NCI-H2227 (cell line): ENCODE data around the gene RASGEF1B.
"Not testable (repeated sequence)": the region's sequence is repeated elsewhere in the genome, so short reads cannot be mapped to it uniquely, and the experiment has no call there.

ENCODE experiments used
- DNase-seq: peaks from one replicate; lab custom pipeline; 2025; ENCODE audit not compliant: unreplicated experiment; lab: John Stamatoyannopoulos, UW

RASGEF1B gene

DNA sequence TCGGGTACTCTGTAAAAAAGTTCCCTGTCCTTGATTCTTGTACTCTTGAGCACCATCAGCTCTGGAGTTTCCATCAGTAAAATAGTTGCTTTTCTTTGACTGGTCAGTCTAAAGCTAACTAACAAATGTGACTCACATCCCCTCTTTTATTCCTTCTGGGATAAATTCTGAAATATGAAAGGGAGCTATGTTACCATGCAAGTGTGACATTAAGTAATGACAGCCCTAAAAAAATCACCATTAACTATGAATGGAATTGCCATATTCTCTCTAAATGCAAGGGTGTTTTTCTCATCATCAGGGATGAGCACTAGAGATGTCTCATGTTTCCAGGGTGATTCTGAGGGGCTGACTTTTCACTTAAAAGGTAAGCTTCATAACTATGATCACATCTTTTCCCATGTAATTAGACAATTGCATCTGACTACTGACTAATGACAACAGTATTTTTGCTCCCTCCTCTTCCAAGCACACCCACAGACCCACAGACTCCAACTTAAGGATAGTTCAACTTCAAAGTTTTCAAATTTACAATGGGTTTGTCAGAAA, 26.9 kb upstream of the RASGEF1B start:
- no peak for DNase-seq

DNA sequence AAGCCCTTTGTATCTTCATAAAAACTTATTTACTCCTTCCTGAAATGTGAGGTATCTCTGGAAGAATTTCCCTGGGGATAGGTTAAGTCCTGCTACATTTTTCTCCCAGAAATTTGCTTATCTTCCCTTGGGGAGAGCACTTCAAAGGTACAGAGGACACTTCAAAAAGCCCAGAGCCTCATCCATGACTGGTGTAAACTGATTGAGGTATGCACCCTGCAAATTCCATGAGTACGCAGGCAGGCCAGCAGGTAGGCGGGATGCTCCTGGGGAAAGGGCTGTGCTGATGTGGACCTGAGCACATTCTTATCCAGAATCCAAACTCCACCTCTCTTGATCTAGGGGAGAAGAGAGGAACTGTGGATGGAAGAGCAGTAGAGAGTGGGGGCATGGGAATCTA, 26.3 kb upstream of the RASGEF1B start:
- no peak for DNase-seq

DNA sequence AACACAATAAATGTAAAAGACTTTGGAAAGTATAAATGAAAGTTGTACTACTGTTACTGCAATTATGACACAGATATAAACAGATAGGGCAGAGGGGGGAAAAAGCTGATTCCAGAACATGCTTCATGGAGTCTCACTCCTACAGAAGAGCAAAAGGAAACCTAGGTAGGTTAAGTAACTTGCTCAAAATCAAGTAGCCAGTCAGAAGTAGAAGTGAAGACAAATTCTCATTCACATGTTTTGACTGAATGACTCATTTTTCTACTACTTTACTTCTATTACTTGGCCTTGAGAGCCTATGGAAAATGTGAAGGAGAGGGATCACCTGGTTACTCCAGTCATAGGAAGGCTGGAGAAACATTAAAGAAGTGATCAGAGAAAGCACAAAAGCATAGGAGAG, 23.6 kb upstream of the RASGEF1B start:
- DNase-seq = no peak

DNA sequence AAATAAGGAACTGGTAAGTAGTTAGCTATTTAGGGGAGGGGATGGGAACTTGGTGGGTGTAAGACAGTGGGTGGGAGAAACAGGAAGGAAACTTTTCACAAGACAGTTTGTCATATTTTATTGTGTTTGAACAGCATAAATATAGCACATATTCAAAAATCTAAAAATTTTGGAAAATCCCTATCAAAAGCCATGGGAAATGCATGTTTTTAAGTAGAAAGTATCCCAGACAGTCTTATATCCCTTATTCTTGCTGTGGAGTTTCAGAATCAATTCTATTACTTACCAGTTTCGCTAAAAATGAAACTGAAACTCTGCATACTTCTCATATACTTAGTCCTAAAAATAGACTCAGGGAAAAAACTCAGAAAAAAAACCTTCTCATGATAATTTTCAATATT, 22.3 kb upstream of the RASGEF1B start:
- DNase-seq = no peak

DNA sequence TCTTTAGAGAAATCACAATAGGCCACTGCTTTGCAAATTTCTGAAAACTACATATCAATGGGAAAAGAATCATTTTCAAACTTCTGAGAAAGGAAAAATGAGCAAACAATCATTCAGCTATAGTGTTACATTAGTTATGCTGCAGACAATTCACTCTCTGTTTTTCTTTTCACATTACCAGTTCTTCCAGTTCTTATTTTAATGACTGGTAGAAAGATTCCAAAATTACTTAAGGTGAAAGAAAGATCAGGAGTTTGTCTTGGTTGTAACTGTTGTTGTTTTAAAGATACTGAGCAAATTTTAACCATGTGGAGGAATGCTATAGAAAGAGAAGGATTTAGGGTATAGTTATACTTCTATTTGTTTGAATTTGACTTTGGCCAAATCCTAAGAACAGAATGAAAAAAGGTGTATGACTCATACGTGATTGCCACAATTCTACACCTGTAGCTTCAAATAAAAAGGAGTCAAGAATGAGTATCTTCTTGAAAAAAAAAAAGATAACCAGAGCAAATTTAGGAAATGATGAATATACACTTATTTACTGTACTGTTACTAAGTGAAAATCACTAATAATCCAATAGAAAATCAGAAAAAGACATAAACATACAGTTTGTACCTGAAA, 21.0 kb upstream of the RASGEF1B start:
- no peak for DNase-seq

DNA sequence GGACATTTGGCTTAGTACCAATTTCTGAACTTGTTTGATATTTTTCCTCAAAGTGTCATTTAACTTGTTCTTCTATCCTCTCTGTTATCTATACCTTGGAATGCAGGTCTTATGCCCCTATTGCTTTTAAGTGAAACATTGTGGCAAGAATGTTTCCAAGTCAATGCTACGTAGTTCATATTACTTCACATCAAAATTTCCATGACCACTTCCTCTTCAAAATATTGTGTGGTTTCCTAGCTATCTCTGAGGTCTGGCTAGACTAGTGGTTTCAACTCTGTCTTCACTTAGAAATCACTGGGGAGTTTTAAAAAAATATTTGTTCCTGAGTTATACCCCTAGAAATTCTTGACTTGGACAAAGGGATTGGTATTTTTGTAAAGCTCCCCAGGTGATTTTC, 20.2 kb upstream of the RASGEF1B start:
- DNase-seq = no peak

DNA sequence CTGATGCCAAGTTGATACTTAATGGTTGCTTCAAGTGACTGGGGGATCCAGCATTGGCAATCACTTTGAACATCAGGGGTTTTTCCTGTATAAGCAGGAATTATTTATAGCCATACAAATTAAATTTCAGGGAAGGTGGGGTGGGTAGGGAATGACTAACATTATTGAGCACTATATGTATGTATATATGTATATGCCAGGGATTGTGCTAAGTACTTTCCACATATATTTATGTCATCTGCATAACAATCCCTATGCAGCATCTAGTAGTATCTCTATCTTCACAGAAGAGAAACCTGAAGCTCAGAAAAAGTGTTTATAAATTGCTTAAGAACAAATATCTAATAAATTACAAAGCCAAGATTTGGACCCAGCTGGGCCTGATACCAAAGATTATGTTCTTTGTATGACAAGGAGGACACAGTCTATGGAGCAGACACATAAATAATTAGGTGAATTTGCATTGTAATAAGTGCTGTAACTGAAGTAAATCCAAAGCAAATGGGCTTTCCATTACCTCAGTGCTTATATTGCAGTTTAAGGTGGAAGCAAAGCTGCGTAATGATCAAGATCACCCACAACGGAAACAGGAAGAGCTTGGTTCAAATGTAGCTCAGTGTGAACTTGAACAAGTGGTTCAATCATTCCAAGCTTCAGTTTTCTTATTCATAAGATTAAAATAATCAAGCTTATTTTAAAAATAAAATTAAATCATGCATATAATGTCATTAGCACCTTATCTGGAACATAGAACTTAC, 18.9 kb upstream of the RASGEF1B start:
- DNase-seq = no peak

DNA sequence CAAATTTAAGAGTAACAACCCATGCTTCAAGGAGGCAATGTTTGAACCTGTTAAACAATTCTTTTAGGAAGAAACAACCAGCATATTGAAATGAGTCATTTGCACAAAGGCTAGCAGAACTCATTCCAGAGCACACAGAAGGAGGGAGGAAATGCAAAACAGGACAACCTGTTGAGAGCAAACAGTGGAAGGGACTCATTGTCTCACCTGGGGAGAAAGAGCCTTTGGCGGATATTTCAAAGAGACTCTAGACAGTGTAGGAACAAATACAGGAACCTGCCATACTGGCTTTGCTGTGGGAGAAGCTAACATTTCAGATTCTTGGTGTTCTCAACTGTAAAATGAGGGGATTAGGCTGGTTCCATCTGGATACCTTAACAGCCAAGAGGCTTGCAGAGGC, 14.8 kb upstream of the RASGEF1B start:
- no peak for DNase-seq

DNA sequence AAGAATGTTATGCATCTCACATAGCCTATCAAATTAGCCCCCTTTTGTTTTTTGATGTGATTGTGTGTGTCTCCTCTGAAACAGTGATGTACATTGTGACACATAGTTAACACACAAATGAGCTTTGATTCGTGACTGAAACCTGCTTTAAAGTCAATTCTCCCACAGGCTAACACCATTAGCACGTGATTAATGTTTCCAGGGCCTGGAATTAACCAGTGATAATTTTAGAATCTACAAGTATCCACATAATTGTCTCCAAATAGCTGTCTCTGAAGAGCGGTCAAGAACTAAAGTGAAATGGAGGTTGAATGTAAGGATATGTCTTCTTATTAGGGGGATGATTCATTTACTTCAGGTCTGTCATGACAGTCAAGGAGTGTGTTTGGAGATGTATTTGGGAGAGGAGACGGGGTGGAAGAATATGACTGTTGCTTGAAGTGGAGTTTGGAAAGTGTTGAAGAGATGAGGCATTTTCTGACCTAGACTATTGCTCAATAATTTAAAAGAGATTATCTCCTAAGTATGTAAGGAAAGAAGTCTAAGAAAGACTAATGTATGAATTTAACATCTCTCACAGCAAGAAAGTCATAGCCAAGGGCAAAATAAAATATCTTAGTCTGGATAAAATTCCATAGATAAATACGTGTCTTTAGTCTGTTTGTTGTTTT, 13.7 kb upstream of the RASGEF1B start:
- no peak for DNase-seq

DNA sequence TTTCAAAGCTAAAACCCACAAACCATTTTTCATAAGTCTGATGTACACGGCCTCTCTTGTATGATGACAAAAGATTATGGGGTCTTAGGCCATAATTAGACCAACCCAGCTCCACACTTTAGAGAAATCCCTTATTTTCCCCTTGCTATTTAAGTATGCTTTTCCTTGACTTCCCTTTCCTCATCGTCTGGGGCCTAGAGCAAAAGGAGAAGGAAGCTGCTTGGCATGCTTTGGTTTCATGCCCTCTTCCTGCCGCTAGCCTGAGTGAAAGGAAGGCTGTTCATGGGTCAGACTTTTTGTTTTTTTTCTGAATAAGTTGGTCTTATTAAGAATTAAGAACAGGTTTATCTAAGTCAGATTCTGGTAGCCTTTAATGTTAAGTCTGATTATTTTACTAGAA, 10.6 kb upstream of the RASGEF1B start:
- no peak for DNase-seq

DNA sequence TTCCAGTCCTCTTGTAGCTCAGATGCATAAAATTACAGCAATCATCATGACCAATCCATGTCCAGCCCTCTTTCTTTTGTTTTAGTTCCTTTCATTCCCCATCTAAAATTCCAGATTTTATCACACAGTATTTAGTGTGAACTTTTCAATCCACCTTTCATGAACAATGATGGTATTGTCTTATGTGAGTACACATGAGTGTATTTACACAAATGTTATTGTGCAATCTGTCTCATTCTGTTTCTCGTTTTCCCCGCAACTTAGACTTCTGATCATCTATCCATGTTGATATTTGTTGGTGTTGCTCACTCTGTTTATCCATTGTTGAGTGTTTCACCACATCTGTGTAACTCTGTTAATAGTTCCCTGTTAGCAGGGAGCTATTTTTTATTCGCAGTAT, 9.4 kb upstream of the RASGEF1B start:
- no peak for DNase-seq

DNA sequence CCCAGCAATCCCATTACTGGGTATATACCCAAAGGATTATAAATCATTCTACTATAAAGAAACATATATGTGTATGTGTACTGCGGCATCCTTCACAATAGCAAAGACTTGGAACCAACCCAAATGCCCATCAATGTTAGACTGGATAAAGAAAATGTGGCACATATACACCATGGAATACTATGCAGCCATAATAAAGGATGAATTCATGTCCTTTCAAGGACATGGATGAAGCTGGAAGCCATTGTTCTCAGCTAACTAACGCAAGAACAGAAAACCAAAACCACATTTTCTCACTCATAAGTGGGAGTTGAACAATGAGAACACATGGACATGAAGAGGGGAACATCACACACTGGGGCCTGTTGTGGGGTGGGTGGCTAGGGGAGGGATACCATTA, 7.9 kb upstream of the RASGEF1B start:
- DNase-seq = not testable (repeated sequence)

DNA sequence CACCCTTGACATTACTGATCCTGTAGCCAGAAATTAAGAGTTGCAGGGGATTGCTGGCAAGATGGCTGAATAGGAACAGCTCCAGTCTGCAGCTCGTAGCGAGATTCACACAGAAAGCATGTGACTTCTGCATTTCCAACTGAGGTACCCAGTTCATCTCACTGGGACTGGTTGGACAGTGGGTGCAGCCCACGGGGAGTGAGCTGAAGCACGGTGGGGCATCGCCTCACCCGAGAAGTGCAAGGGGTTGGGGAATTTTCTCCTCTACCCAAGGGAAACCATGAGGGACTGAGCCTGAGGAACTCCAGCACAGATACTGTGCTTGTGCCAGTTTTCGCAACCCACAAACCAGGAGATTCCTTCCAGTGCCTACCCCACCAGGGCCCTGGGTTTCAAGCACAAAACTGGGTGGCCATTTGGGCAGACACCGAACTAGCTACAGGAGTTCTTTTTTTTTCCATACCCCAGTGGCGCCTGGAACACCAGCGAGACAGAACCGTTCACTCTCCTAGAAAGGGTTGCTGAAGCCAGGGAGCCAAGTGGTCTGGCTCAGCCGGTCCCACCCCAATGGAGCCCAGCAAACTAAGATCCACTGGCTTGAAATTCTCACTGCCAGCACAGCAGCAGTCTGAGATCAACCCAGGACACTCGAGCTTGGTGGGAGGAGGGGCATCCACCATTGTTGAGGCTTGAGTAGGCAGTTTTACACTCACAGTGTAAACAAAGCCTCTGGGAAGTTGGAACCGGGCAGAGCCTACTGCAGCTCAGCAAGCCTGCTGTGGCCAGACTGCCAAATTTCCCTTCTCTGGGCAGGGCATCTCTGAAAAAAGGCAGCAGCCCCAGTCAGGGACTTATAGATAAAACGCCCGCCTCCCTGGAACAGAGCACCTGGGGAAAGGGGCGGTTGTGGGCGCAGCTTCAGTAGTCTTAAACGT, 1.9 kb upstream of the RASGEF1B start:
- DNase-seq = not testable (repeated sequence)

DNA sequence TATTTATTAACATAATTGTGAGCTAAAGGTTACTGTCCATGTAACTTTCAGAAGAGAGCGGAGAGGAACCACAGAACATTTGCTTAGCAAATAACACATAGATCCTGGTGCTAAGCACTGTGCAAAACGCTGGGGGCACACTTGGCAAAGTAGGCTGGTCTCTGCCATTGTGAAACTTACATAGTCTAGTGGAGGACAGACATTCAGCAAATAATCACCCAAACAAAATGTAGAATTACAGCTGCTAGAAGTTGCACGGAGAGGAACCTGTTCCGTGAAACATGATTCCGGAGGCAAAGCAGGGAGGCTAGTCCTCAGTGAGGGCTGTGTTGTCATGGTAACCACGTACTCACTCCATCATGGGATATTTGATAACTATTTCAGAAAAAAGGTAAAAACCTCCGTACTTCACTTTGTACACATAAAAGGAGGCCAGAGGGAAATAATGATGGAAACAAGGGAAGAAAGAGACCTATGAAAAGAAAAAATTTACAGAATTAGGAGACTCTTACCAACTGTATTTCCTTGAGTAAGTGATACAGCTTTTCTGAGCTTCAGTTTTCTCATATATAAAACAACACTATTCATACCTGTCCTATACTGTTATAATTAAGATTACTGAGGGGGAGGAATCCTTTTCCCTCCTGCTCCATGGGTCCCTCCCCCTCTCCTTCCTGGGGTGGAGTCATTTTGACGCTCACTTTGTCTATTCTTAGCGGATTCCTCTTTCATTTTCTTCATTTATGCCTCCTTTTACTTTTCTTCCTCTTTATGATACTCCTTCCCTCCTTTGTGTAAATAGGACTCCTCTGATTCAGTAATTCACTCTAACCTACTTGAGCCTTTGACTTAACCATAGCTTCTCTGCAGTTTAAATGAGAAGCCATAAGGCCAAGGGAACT, 825 bp upstream of the RASGEF1B start:
- DNase-seq = peak; percentile 52

DNA sequence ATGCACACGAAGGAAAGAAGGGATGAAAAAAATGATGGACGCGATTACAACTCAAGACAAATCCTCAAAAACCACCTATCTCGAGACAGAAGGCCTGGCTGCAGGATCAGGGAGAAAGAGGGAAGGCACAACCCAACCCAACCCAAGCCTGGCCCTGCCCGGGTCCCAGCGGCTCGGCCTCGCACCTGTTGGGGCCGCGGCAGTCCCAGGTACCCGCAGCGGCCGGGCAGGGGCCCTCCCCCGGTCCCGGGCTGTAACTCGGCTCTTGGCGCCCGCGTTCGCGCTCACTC, 464 bp downstream of the RASGEF1B start:
- DNase-seq = no peak

DNA sequence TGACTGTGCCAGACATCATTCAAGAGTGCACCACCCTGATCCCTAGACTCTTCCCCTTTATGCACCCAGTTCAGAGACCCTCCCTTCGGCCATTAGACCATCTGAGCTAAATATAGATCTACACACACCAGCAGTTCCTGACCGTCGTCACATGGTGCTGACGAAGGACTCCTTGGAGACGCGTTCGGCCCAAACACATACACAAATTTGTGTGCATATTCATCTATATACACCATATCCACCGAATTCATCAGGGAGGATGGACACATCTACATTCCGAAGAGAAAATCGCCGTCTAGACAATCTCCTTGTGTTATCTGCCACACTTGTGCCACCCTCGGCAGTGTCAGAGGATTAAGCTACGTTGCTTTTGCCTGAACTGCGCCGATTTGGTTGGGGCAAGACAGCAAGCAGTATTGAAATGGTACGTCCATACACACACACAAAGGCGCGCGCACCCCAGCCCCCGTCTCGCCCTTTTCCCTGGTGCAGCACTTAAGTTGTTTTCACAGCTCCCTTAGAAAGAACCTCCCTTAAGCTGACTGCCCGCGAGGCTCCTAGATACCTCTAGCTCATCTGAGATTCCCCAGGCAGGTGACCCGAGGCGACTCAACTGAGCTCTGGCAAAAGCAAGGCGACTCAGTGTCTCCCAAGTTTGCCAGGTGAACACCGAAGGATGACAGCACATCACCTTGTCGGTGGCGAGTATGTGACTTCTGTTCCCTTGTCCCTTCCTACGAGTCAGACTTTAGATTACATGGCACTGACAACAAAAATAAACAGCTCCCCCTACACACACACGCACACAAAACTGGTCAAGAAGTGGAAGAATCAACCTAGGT, 1.0 kb downstream of the RASGEF1B start:
- peak; percentile 39 for DNase-seq

DNA sequence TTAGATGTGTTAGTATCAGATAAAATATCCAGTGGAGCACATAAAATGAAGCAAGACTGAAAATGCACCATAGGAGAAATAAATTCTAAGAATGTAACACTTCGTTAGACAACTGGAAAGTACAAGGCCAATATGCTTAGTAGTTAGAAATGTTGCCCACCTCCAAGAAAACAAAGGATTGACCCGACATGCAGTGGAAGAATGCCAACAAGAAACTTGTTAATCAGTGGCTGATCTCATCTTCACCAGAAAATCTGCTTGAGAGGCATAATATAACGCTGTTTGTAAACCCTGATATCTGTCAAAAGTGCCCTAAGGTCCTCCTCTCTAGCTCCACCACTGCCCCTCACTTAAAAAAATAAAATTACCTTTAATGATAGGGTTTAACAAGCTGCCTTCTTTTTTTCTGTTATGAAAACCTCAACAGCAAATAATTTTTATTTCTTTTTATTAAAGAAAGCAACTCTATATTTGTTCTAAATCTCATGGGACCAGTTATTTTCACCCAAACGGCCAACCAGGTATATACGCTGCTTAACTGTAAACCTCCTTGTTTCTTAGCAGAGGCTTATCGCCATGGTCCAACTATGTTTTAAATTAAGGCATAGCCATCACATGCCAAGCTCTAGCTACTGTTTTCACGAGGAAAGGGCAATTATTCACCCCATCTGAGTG, 1.8 kb downstream of the RASGEF1B start:
- DNase-seq = no peak

DNA sequence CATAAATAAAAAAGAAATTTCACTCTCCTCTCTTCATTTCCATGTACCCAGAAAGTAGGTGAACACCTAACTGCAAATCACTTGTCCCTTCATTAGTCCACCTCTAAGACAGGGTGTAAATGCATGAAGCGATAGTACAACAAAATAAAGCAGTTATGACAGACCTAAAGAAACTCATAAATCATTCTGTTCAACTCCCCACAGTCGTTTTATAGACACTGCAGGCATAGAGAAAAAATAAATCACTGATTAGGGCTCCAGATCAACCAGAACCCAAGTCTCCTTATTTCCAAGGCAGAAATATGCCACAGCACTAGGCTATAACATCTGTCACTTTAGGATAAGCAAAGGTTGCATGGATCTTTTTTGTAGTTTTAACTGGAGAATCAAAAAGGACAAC, 3.0 kb downstream of the RASGEF1B start:
- DNase-seq = no peak

DNA sequence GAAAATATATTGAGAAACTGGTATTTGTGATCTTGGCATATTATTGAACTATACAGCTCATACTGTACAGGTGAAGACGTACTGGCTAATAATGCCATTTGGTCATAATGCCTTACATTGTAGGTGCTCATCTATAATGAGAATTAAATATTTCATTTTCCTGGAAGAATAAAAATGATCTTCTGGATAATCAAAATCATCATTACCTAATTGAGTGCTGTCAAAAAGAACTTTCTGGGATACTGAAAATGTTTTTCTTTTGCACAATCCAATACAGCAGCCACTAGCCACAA, 4.1 kb downstream of the RASGEF1B start:
- no peak for DNase-seq
